DMS153 treated with DMSO at 0.1 percent for 48 hours (cell line): ENCODE measurements around the gene RARA.
"Not testable (repeated sequence)": the region's sequence is repeated elsewhere in the genome, so short reads cannot be mapped to it uniquely, and the experiment has no call there.

Source experiments
- DNase-seq: peaks from one replicate; lab custom pipeline; 2025; ENCODE audit not compliant: unreplicated experiment; lab: John Stamatoyannopoulos, UW

The RARA gene

GRCh38 chr17:40297511-40297910, 11.5 kb upstream of the RARA start:
- no peak for DNase-seq

- DNase-seq: no peak
These were observed 10.3 kb upstream of the RARA start for GRCh38 chr17:40298726-40299125.

- not testable (repeated sequence) for DNase-seq
These were observed 9.7 kb upstream of the RARA start for GRCh38 chr17:40299159-40299757.

GRCh38 chr17:40301315-40301714, 7.7 kb upstream of the RARA start:
- DNase-seq: no peak

- DNase-seq: peak; percentile 56
These were observed 5.8 kb upstream of the RARA start for GRCh38 chr17:40303009-40303657.

GRCh38 chr17:40303708-40304551, 5.0 kb upstream of the RARA start:
- DNase-seq: peak; percentile 29

GRCh38 chr17:40304552-40304863, 4.5 kb upstream of the RARA start:
- DNase-seq: not testable (repeated sequence)

GRCh38 chr17:40304866-40305265, 4.1 kb upstream of the RARA start:
- DNase-seq: not testable (repeated sequence)

GRCh38 chr17:40306395-40306794, 2.6 kb upstream of the RARA start:
- DNase-seq: no peak

- no peak for DNase-seq
These were observed 1.8 kb upstream of the RARA start for GRCh38 chr17:40307001-40307730.

GRCh38 chr17:40307740-40308239, 1.2 kb upstream of the RARA start:
- DNase-seq: no peak

- DNase-seq: no peak
These were observed 1.1 kb downstream of the RARA start for GRCh38 chr17:40309949-40310510.

- DNase-seq: no peak
These were observed 2.0 kb downstream of the RARA start for GRCh38 chr17:40310882-40311391.

- no peak for DNase-seq
These were observed 2.6 kb downstream of the RARA start for GRCh38 chr17:40311575-40311974.

GRCh38 chr17:40312131-40312731, 3.3 kb downstream of the RARA start:
- no peak for DNase-seq

- DNase-seq: no peak
These were observed 4.1 kb downstream of the RARA start for GRCh38 chr17:40312893-40313667.

- no peak for DNase-seq
These were observed 4.9 kb downstream of the RARA start for GRCh38 chr17:40313668-40314583.

- DNase-seq: peak; percentile 79
These were observed 5.6 kb downstream of the RARA start for GRCh38 chr17:40314584-40314956.

GRCh38 chr17:40315206-40315605, 6.2 kb downstream of the RARA start:
- DNase-seq: no peak
